ENCODE measurements around the gene MAP3K5. TPM values are rescaled to one million over a fixed set of nuclear protein-coding genes. Genes with fewer than 3 reads are reported as not detected.
"Not testable (repeated sequence)": the region's sequence is repeated elsewhere in the genome, so short reads cannot be mapped to it uniquely, and the experiment has no call there.

Gene MAP3K5
- total RNA-seq, 2 donors from 2014 or later, result 65.7 to 98.4 TPM

- Histone ChIP-seq H3K27ac (no peak overlapping the region), H3K9me3 (no peaks in the 10 kb centered on the region), H3K4me1 (replicated peaks) (no peaks in the 10 kb centered on the region), H3K27me3 (replicated peaks; ENCODE audit: insufficient read depth) (no peaks in the 10 kb centered on the region), H3K36me3 (peaks cover 4 to 5% of the 10 kb centered on the region in 2 donors), H3K4me3 (no peak overlapping the region)
- no peak for DNase-seq (ENCODE audit: low spot score)
- intact Hi-C loops (cut with DNase I), result no loop called here
- no peak for TF ChIP-seq CTCF (IDR thresholded peaks at IDR 0.05)
- no peak for TF ChIP-seq POLR2AphosphoS5 (IDR thresholded peaks at IDR 0.05)
- no peak for TF ChIP-seq POLR2A (IDR thresholded peaks at IDR 0.05)
- 66% methylated on average over 6 of the region's 6 CpGs for WGBS
Measured at GRCh38 chr6:136593748-136594490, 198.4 kb downstream of the MAP3K5 start.

GRCh38 chr6:136592930-136593673 is 199.2 kb downstream of the MAP3K5 start:
- no peak overlapping the region for H3K4me3 ChIP-seq
- H3K27me3 ChIP-seq (replicated peaks; ENCODE audit: insufficient read depth), result no peaks in the 10 kb centered on the region
- H3K9me3 ChIP-seq, result no peaks in the 10 kb centered on the region
- no peaks in the 10 kb centered on the region for H3K4me1 ChIP-seq (replicated peaks)
- DNase-seq (ENCODE audit: low spot score), result no peak
- TF ChIP-seq POLR2A (IDR thresholded peaks at IDR 0.05), result no peak
- TF ChIP-seq POLR2AphosphoS5 (IDR thresholded peaks at IDR 0.05), result no peak
- no peak for TF ChIP-seq CTCF (IDR thresholded peaks at IDR 0.05)
- H3K27ac ChIP-seq, result no peak overlapping the region
- intact Hi-C loops (cut with DNase I), result no loop called here
- 85% methylated on average over 2 of the region's 2 CpGs for WGBS
- H3K36me3 ChIP-seq, result peaks cover 4 to 5% of the 10 kb centered on the region in 2 donors

DNA sequence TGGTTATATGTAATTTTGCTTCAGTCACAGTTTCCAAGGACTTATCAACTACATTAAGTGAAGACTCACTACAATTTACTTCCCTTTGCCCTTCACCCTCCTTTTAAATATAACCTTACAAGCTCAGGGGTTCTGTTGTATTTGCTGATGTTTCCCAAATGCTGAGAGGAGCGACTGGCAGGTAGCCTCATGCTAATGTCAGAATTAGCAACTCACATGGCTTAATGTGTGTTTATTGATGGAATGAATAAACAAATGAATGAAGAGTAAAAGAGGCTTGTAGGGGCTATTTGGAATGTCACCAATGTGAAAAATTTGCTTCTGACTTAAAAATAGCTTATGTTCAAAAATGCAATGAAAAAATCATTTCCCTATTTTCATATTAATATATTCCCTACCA is 200.7 kb downstream of the MAP3K5 start:
- no peak for TF ChIP-seq CTCF (IDR thresholded peaks at IDR 0.05)
- TF ChIP-seq POLR2AphosphoS5 (IDR thresholded peaks at IDR 0.05), result no peak
- no peak for TF ChIP-seq POLR2A (IDR thresholded peaks at IDR 0.05)
- peaks cover 4 to 5% of the 10 kb centered on the region in 2 donors for H3K36me3 ChIP-seq
- no peaks in the 10 kb centered on the region for H3K4me1 ChIP-seq (replicated peaks)
- WGBS, result 69% methylated on average over 1 of the region's 1 CpG
- H3K4me3 ChIP-seq, result no peak overlapping the region
- no peaks in the 10 kb centered on the region for H3K27me3 ChIP-seq (replicated peaks; ENCODE audit: insufficient read depth)
- no peak overlapping the region for H3K27ac ChIP-seq
- intact Hi-C loops (cut with DNase I), result no loop called here
- H3K9me3 ChIP-seq, result no peaks in the 10 kb centered on the region
- DNase-seq (ENCODE audit: low spot score), result no peak

GRCh38 chr6:136590846-136591245 is 201.4 kb downstream of the MAP3K5 start:
- H3K36me3 ChIP-seq; DNase-seq (ENCODE audit: low spot score); intact Hi-C loops (cut with DNase I); H3K9me3 ChIP-seq; H3K27me3 ChIP-seq (replicated peaks; ENCODE audit: insufficient read depth); H3K4me1 ChIP-seq (replicated peaks); H3K27ac ChIP-seq; H3K4me3 ChIP-seq: not testable (repeated sequence)
- WGBS, result 93% methylated on average over 2 of the region's 2 CpGs

DNA sequence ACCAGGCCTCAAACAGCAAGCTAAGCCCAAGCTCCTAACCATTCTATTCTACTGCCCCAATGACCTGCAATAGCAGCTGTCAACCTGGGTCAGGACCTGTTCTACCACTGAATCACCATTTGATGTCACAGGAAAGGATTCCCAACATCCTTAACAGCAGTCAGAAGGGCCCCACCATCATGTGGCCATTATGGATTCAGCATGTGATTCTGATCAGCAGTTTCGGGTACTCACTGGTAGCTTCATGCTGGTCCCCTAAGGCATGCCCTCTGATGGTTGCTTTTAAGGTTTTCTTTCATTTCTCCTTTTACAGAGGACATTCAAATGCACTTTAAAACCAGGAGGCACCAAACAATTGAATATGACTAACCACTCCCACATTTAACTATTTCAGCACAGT is 204.8 kb downstream of the MAP3K5 start:
- intact Hi-C loops (cut with DNase I), result no loop called here
- Histone ChIP-seq H3K9me3 (no peaks in the 10 kb centered on the region), H3K4me1 (replicated peaks) (no peaks in the 10 kb centered on the region), H3K36me3 (peaks cover 4 to 5% of the 10 kb centered on the region in 2 donors), H3K27ac (no peak overlapping the region), H3K27me3 (replicated peaks; ENCODE audit: insufficient read depth) (no peaks in the 10 kb centered on the region), H3K4me3 (no peak overlapping the region)
- WGBS, result 81% methylated on average over 1 of the region's 1 CpG
- no peak for DNase-seq (ENCODE audit: low spot score)
- TF ChIP-seq POLR2A (IDR thresholded peaks at IDR 0.05) (no peak), POLR2AphosphoS5 (IDR thresholded peaks at IDR 0.05) (no peak), CTCF (IDR thresholded peaks at IDR 0.05) (no peak)
